Testis (tissue), 3 donors: ENCODE measurements around the gene THRB. TPM values are rescaled to one million over a fixed set of nuclear protein-coding genes. Genes with fewer than 3 reads are reported as not detected.
A peak's percentile ranks its signal among the peaks of the same experiment; 100 is the strongest.

ENCODE experiments used
- DNase-seq: peaks from one replicate; pipeline ENCODE4 v3.0.0-alpha.2; 2019
- H3K27ac ChIP-seq, 2 donors: fragments of 200-600 bp; sonication (generic); one replicate each; pipeline ENCODE4 v1.5.1; 2019
- H3K27me3 ChIP-seq: fragments of 200-600 bp; sonication (generic); one replicate; pipeline ENCODE4 v1.5.1; 2019
- H3K36me3 ChIP-seq: fragments of 200-600 bp; sonication (generic); one replicate; pipeline ENCODE4 v1.5.1; 2017; ENCODE audit warnings: low read depth; ENCODE audit errors: missing control alignments
- H3K4me1 ChIP-seq: fragments of 200-600 bp; sonication (generic); one replicate; pipeline ENCODE4 v1.5.1; 2019
- H3K4me3 ChIP-seq, 2 donors: fragments of 200-600 bp; sonication (generic); one replicate each; pipeline ENCODE4 v1.5.1; 2017 to 2019
- H3K9me3 ChIP-seq: fragments of 200-600 bp; sonication (generic); one replicate; pipeline ENCODE4 v1.5.1; 2017
- POLR2A ChIP-seq: fragments of 450-650 bp; IDR thresholded peaks from one replicate; pipeline ENCODE4 v1.6.1; 2017; ENCODE audit warnings: antibody characterized with exemption, mild to moderate bottlenecking, moderate library complexity
- WGBS, 2 donors: methylation state at CpG; one replicate each; pipeline ENCODE4 v1.1.5; 2018; 5-methylcytosine and 5-hydroxymethylcytosine counted together
- intact Hi-C: fragments of 100-400 bp; cut with DNase I; formaldehyde crosslinking; loops from one replicate; pipeline ENCODE4 v1.15.1; 2023; ENCODE audit warnings: low total_unique reads
- polyA plus RNA-seq: library from polyadenylated mRNA; stranded (reverse); fragments of 350-450 nt; fragmentation: Illumina TruSeq; extraction: RNeasy Lipid Tissue Mini Kit (QIAGEN cat#74804); gene quantifications from one replicate; pipeline ENCODE4 v1.2.3, GENCODE V29; 2014; ENCODE audit warnings: low read depth, low replicate concordance; ENCODE audit not compliant: insufficient read depth
- total RNA-seq, 2 donors: library from RNA; depleted of rRNA; stranded (reverse); fragments of >200 nt; gene quantifications; one replicate each; pipeline ENCODE4 v1.2.3, GENCODE V29; 2016
- TF ChIP-seq, protein P1 (sequence below), 3 experiments: fragments of 450-650 bp in 2 of 3; fragments of 200-600 bp in 1 of 3; sonication (generic) in 1 of 3; IDR thresholded peaks; one replicate each; pipeline ENCODE4 v1.5.1; 2016 to 2019; ENCODE audit warnings: antibody characterized with exemption in 3 of 3, mild to moderate bottlenecking in 2 of 3, moderate library complexity in 1 of 3

THRB gene
- total and polyA plus RNA-seq, 3 donors from 2014 or later, result 1.3 to 2.0 (median 1.4) TPM

DNA sequence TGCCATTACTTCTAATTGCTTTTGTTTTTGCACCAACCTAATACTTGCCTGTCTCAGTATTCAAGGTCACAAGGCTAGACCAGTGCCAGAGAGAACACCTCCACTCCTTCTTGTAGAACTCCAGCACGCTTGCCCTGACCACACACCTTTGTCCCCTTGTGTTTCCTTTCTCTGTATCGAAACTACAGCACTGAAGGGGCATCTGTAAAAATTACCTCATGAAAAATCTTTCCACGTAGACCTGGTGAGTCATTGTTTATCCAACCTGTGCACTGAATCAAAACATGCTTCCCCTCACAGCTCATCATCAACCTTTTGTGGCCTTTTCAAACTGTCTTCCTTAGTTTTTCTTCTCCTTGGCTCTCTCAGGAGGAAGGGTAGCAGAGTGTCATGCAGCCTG is 259.5 kb downstream of the THRB start:
- 82 to 88% methylated on average over 3 of the region's 3 CpGs for WGBS, 2 donors
- no peak for DNase-seq
- no peaks in the 10 kb centered on the region for H3K9me3 ChIP-seq
- intact Hi-C loops, result loop anchor here (10.0 kb wide), 1 partner anchor 50 kb away; no protein-coding TSS in a partner anchor
- H3K36me3 ChIP-seq, result no peaks in the 10 kb centered on the region
- no peaks in the 10 kb centered on the region for H3K27me3 ChIP-seq
- no peaks in the 10 kb centered on the region for H3K4me1 ChIP-seq
- H3K4me3 ChIP-seq, result no peak overlapping the region
- TF ChIP-seq, protein P1, sequence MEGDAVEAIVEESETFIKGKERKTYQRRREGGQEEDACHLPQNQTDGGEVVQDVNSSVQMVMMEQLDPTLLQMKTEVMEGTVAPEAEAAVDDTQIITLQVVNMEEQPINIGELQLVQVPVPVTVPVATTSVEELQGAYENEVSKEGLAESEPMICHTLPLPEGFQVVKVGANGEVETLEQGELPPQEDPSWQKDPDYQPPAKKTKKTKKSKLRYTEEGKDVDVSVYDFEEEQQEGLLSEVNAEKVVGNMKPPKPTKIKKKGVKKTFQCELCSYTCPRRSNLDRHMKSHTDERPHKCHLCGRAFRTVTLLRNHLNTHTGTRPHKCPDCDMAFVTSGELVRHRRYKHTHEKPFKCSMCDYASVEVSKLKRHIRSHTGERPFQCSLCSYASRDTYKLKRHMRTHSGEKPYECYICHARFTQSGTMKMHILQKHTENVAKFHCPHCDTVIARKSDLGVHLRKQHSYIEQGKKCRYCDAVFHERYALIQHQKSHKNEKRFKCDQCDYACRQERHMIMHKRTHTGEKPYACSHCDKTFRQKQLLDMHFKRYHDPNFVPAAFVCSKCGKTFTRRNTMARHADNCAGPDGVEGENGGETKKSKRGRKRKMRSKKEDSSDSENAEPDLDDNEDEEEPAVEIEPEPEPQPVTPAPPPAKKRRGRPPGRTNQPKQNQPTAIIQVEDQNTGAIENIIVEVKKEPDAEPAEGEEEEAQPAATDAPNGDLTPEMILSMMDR (IDR thresholded peaks at IDR 0.05), result no peak
- TF ChIP-seq POLR2A, result no peak
- H3K27ac ChIP-seq, result no peak overlapping the region

DNA sequence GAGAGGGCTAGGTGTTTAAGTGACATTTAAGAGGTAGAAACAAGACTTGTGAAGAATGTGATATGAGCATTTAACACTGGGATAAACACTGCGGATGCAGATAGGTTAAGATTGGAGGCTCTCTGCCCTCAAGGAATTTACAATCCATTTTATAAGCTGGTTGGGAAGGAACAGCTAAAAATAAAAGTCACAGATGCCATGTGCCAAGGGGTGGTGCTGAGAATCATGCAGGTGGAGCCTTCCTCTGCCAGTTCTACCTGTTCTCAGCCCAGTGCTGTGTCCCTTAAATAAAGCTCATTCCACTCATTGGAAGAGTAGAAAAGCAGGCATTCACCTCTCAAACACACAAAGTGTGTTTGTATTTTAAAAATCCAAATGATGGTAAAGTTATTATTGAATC is 261.9 kb downstream of the THRB start:
- H3K36me3 ChIP-seq, result no peaks in the 10 kb centered on the region
- intact Hi-C loops, result loop anchor here (10.0 kb wide), 1 partner anchor 48 kb away; no protein-coding TSS in a partner anchor
- TF ChIP-seq, protein P1 (IDR thresholded peaks at IDR 0.05), result no peak
- TF ChIP-seq POLR2A, result no peak
- DNase-seq, result no peak
- H3K4me1 ChIP-seq, result no peaks in the 10 kb centered on the region
- no peak overlapping the region for H3K27ac ChIP-seq
- H3K4me3 ChIP-seq, result no peak overlapping the region
- H3K9me3 ChIP-seq, result no peaks in the 10 kb centered on the region
- WGBS, 2 donors, result 89 to 93% methylated on average over 1 of the region's 1 CpG
- no peaks in the 10 kb centered on the region for H3K27me3 ChIP-seq

DNA sequence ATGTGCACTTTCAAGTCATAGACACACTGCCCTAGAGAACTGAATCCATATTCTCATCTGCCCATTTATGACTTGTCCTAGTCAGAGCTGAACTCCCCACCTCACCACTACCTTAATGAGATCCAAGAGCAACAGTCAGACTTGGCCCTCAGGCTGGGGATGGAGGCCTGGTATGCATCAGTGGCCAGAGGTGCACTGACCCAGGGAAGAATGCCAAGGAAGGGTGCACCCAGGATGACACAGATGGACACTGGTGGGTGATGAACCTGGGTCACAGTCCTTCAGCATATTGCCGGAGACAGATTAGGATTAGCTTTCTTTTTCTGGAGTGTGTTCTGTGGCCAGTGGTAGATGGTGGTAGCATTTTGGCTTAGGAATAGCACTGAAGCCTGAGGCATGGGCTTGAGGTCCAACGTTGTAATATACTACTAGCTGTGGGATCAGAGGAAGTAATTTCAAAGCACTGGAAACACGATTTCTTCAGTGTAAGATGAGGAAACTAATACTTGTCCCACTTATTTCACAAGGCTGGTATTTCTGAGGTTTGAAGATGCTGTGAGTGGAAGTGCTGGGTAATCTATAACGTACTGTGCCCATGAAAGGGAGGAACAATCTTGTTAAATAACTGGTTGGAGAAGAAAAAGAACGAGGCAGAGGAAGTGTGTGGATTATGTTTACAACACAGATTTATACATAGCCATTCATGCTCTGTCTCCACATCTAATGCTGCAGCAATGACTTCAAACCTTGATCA is 265.0 kb downstream of the THRB start:
- Histone ChIP-seq H3K4me1 (peaks cover 11% of the 10 kb centered on the region), H3K27ac (no peak overlapping the region), H3K27me3 (no peaks in the 10 kb centered on the region), H3K9me3 (no peaks in the 10 kb centered on the region), H3K36me3 (no peaks in the 10 kb centered on the region), H3K4me3 (no peak overlapping the region)
- TF ChIP-seq, protein P1 (IDR thresholded peaks at IDR 0.05), result no peak
- no peak for TF ChIP-seq POLR2A
- intact Hi-C loops, result loop anchor here (10.0 kb wide), 1 partner anchor 45 kb away; no protein-coding TSS in a partner anchor
- WGBS, 2 donors, result 62 to 76% methylated on average over 5 of the region's 5 CpGs
- no peak for DNase-seq

DNA sequence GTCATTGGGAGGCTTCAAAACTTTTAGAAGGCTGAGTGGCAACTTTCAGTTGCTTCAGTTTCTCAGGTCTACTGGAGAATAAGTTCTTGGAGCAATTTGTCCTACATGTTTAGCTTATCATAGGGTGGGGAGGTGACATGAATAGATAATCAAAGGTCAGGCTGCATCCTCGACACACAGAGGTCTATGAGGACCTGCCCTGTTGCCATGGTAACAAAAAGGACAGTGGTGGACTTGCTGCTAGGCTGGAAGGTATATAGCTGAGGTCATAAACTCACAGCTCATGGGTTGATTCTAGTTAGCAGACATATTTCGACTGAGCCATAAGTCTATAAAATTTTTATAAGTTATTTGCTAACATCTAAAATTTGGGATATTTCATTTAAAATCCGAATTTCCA is 267.0 kb downstream of the THRB start:
- Histone ChIP-seq H3K4me1 (peaks cover 11% of the 10 kb centered on the region), H3K4me3 (no peak overlapping the region), H3K36me3 (no peaks in the 10 kb centered on the region), H3K27ac (no peak overlapping the region), H3K9me3 (no peaks in the 10 kb centered on the region), H3K27me3 (no peaks in the 10 kb centered on the region)
- TF ChIP-seq, protein P1 (IDR thresholded peaks at IDR 0.05), result no peak
- no peak for TF ChIP-seq POLR2A
- intact Hi-C loops, result no loop called here
- 75 to 78% methylated on average over 3 of the region's 3 CpGs for WGBS, 2 donors
- no peak for DNase-seq

DNA sequence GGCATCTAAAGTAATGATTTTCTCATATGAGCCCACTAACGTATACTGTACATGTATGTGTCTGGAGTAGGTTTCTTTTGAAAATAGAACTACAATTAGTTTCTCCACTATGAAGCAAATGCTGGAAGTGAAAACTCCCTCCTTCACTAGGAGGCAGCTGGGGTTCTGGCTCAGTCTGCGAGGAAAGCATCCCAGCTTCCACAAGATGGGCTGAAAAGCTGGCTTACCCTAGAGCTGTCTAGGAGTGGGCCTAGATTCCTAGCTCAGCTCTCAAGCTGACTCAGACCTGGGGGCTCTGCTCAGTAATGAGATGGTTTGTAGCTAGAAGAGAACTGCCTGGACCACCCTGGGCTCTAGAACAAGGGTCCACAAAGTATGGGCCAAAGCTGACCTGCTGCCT is 268.3 kb downstream of the THRB start:
- Histone ChIP-seq H3K27ac (peak overlapping the region in 1 of 2 donors; percentile 54), H3K9me3 (no peaks in the 10 kb centered on the region)

More for the DNA sequence above, 268.3 kb downstream of the THRB start:
- intact Hi-C loops, result no loop called here
- no peak overlapping the region for H3K4me3 ChIP-seq
- TF ChIP-seq POLR2A, result no peak
- TF ChIP-seq, protein P1 (IDR thresholded peaks at IDR 0.05), result no peak
- H3K27me3 ChIP-seq, result no peaks in the 10 kb centered on the region
- no peaks in the 10 kb centered on the region for H3K36me3 ChIP-seq
- DNase-seq, result no peak
- 72 to 79% methylated on average over 2 of the region's 2 CpGs for WGBS, 2 donors
- H3K4me1 ChIP-seq, result peaks cover 11% of the 10 kb centered on the region
